H9 (cell line): ENCODE measurements around the gene EML1. TPM values are rescaled to one million over a fixed set of nuclear protein-coding genes. Genes with fewer than 3 reads are reported as not detected.
"Not testable (repeated sequence)": the region's sequence is repeated elsewhere in the genome, so short reads cannot be mapped to it uniquely, and the experiment has no call there.

Experiments used
- DNase-seq: peaks from one replicate; pipeline ENCODE4 v3.0.0-alpha.2; 2017
- H2AFZ ChIP-seq: one replicate; pipeline ENCODE4 v1.6.1; 2013; ENCODE audit warnings: mild to moderate bottlenecking, low read length, control low read depth, moderate library complexity
- H2AK5ac ChIP-seq: 2 replicates; pipeline ENCODE4 v1.6.1; 2013; ENCODE audit warnings: low read length, control low read depth, mixed read lengths; ENCODE audit not compliant: insufficient read length
- H2BK120ac ChIP-seq: one replicate; pipeline ENCODE4 v1.6.1; 2013; ENCODE audit warnings: low read depth, mild to moderate bottlenecking, low read length, control low read depth, inconsistent platforms; ENCODE audit not compliant: poor library complexity, severe bottlenecking
- H2BK12ac ChIP-seq: 2 replicates; pipeline ENCODE4 v1.6.1; 2013; ENCODE audit warnings: low read length, control low read depth, mixed read lengths, low read depth; ENCODE audit not compliant: insufficient read length
- H2BK15ac ChIP-seq: 2 replicates; pipeline ENCODE4 v1.6.1; 2013; ENCODE audit warnings: low read depth, low read length, control low read depth
- H2BK20ac ChIP-seq: one replicate; pipeline ENCODE4 v1.6.1; 2013; ENCODE audit warnings: low read depth, mild to moderate bottlenecking, low read length, control low read depth, inconsistent platforms; ENCODE audit not compliant: poor library complexity, severe bottlenecking
- H2BK5ac ChIP-seq: 2 replicates; pipeline ENCODE4 v1.6.1; 2013; ENCODE audit warnings: low read length, control low read depth, mixed read lengths; ENCODE audit not compliant: insufficient read length
- H3K14ac ChIP-seq: 2 replicates; pipeline ENCODE4 v1.6.1; 2013; ENCODE audit warnings: low read length, control low read depth; ENCODE audit not compliant: insufficient read depth
- H3K18ac ChIP-seq: 2 replicates; pipeline ENCODE4 v1.6.1; 2013; ENCODE audit warnings: low read depth, mild to moderate bottlenecking, mixed read lengths, low read length, control low read depth; ENCODE audit not compliant: insufficient read length
- H3K23ac ChIP-seq: 2 replicates; pipeline ENCODE4 v1.6.1; 2013; ENCODE audit warnings: low read length, control low read depth, mixed read lengths, low read depth; ENCODE audit not compliant: insufficient read length
- H3K23me2 ChIP-seq: 2 replicates; pipeline ENCODE4 v1.6.1; 2013; ENCODE audit warnings: low read depth, mild to moderate bottlenecking, mixed read lengths, low read length, control low read depth; ENCODE audit not compliant: insufficient read length, poor library complexity, severe bottlenecking
- H3K27ac ChIP-seq: 2 replicates; pipeline ENCODE4 v1.5.1; 2013; ENCODE audit warnings: low read length, control low read depth, mixed read lengths, low read depth; ENCODE audit not compliant: insufficient read length
- H3K27me3 ChIP-seq: 2 replicates; pipeline ENCODE4 v1.6.1; 2013; ENCODE audit warnings: low read length, control low read depth, inconsistent platforms; ENCODE audit not compliant: insufficient read depth
- H3K4ac ChIP-seq: 2 replicates; pipeline ENCODE4 v1.6.1; 2013; ENCODE audit warnings: low read depth, mild to moderate bottlenecking, control low read depth, inconsistent platforms, low read length, moderate library complexity
- H3K4me1 ChIP-seq: 2 replicates; pipeline ENCODE4 v1.6.1; 2013; ENCODE audit warnings: low read length, control low read depth, inconsistent platforms; ENCODE audit not compliant: insufficient read depth
- H3K4me2 ChIP-seq: 2 replicates; pipeline ENCODE4 v1.6.1; 2013; ENCODE audit warnings: low read length, control low read depth, mixed read lengths; ENCODE audit not compliant: insufficient read length, insufficient read depth
- H3K56ac ChIP-seq: 2 replicates; pipeline ENCODE4 v1.6.1; 2013; ENCODE audit warnings: low read depth, mild to moderate bottlenecking, mixed read lengths, low read length, control low read depth; ENCODE audit not compliant: insufficient read length
- H3K79me1 ChIP-seq: 2 replicates; pipeline ENCODE4 v1.6.1; 2013; ENCODE audit warnings: low read depth, mild to moderate bottlenecking, moderate library complexity, low read length, control low read depth, inconsistent platforms; ENCODE audit not compliant: insufficient read depth, poor library complexity, severe bottlenecking
- H3K79me2 ChIP-seq: 2 replicates; pipeline ENCODE4 v1.6.1; 2013; ENCODE audit warnings: low read length, control low read depth, inconsistent platforms; ENCODE audit not compliant: insufficient read depth
- H3K9ac ChIP-seq: 2 replicates; pipeline ENCODE4 v1.6.1; 2013; ENCODE audit warnings: low read length, control low read depth, mixed read lengths; ENCODE audit not compliant: insufficient read length; ENCODE audit errors: extremely low read depth
- H3K9me3 ChIP-seq: one replicate; pipeline ENCODE4 v1.6.1; 2013; ENCODE audit warnings: low read depth, low read length, inconsistent platforms; ENCODE audit not compliant: control insufficient read depth
- H3T11ph ChIP-seq: one replicate; pipeline ENCODE4 v1.6.1; 2013; ENCODE audit warnings: mild to moderate bottlenecking, low read length, control low read depth, inconsistent platforms
- H4K20me1 ChIP-seq: one replicate; pipeline ENCODE4 v1.6.1; 2013; ENCODE audit not compliant: control insufficient read depth, insufficient read length, insufficient read depth
- H4K5ac ChIP-seq: 2 replicates; pipeline ENCODE4 v1.6.1; 2013; ENCODE audit warnings: low read depth, mild to moderate bottlenecking, mixed read lengths, low read length, control low read depth; ENCODE audit not compliant: insufficient read length
- H4K8ac ChIP-seq: replicated peaks from 2 replicates; pipeline ENCODE4 v1.6.1; 2013; ENCODE audit warnings: low read length, control low read depth, mixed read lengths, low read depth; ENCODE audit not compliant: insufficient read length
- H4K91ac ChIP-seq: 2 replicates; pipeline ENCODE4 v1.6.1; 2013; ENCODE audit warnings: low read depth, mild to moderate bottlenecking, moderate library complexity, mixed read lengths, low read length, control low read depth; ENCODE audit not compliant: insufficient read length
- H3K27ac Mint-ChIP-seq, 3 experiments: 2 replicates in 2 of 3; 3 replicates in 1 of 3; pipeline ENCODE4 v1.8.0; 2020 to 2021; ENCODE audit warnings: mixed read lengths in 3 of 3, mild to moderate bottlenecking in 1 of 3, moderate library complexity in 1 of 3
- H3K27me3 Mint-ChIP-seq: 2 replicates; pipeline ENCODE4 v1.8.0; 2021; ENCODE audit warnings: low read depth, mild to moderate bottlenecking, moderate library complexity, mixed read lengths
- H3K36me3 Mint-ChIP-seq, 3 experiments: 2 replicates in 2 of 3; 3 replicates in 1 of 3; pipeline ENCODE4 v1.8.0; 2020 to 2021; ENCODE audit warnings: low read depth in 3 of 3, mixed read lengths in 3 of 3; ENCODE audit not compliant: insufficient read depth in 1 of 3
- H3K4me1 Mint-ChIP-seq, 2 experiments: 2 replicates each; pipeline ENCODE4 v1.8.0; 2020; ENCODE audit warnings: mixed read lengths in 2 of 2
- H3K4me3 Mint-ChIP-seq, 2 experiments: 2 replicates in 1 of 2; 3 replicates in 1 of 2; pipeline ENCODE4 v1.8.0; 2020 to 2021; ENCODE audit warnings: mild to moderate bottlenecking in 2 of 2, mixed read lengths in 2 of 2, moderate library complexity in 1 of 2
- H3K9me3 Mint-ChIP-seq, 2 experiments: 2 replicates in 1 of 2; 3 replicates in 1 of 2; pipeline ENCODE4 v1.8.0; 2020; ENCODE audit warnings: mild to moderate bottlenecking in 2 of 2, mixed read lengths in 2 of 2, moderate library complexity in 1 of 2
- WGBS: extraction: QIAGEN DNeasy Blood & Tissue Kit; methylation state at CpG from one replicate; pipeline ENCODE4 v1.1.7; 2013; ENCODE audit warnings: missing lambda C conversion rate, low lambda C conversion rate, mixed read lengths; ENCODE audit not compliant: insufficient read length; ENCODE audit errors: extremely low coverage; 5-methylcytosine and 5-hydroxymethylcytosine counted together
- total RNA-seq: library from RNA; stranded (reverse); gene quantifications from 2 replicates; pipeline ENCODE4 v1.2.1, GENCODE V29; 2021
- TF ChIP-seq, protein P1 (sequence below): fragments of 200-600 bp; sonication (generic); conservative IDR thresholded peaks from 3 replicates; pipeline ENCODE4 v1.8.0; 2021; ENCODE audit warnings: antibody characterized with exemption, mild to moderate bottlenecking

Gene EML1
- total RNA-seq, 1 experiment from 2014 or later = 16.7 TPM

DNA sequence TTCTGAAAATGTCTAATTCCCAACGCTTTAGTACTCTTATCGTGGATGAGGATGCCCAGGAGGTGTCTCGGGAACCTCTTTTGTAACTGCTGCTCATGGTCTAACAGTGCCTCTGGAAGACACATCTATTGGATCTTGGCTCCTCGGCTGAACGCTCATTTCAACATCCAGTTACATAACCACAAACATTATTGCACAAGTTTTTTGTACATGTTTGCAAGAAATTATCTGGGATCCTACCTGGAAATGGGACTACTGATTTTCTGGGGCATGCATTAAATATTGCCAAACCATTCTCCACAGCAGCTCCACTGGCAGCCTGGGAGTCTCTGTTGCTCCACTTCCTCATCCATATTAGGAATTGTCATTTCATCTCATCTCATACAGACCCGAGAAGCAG is 154.5 kb downstream of the EML1 start:
- Histone ChIP-seq H3K23ac (no peak overlapping the region), H2BK15ac (no peak overlapping the region), H2BK12ac (no peak overlapping the region), H3K27me3 (no peaks in the 10 kb centered on the region), H3K56ac (no peak overlapping the region), H3K4me1 (no peaks in the 10 kb centered on the region), H3K23me2 (no peaks in the 10 kb centered on the region), H4K91ac (no peak overlapping the region), H2BK5ac (no peak overlapping the region), H3K27ac (no peak overlapping the region), H3K4ac (no peak overlapping the region), H3T11ph (no peak overlapping the region), H3K9me3 (no peaks in the 10 kb centered on the region), H4K8ac (no peak overlapping the region), H2AK5ac (no peak overlapping the region), H4K20me1 (no peaks in the 10 kb centered on the region), H3K14ac (no peak overlapping the region), H3K4me2 (no peak overlapping the region), H4K5ac (no peak overlapping the region), H2AFZ (no peak overlapping the region), H2BK20ac (no peak overlapping the region), H3K79me1 (no peaks in the 10 kb centered on the region), H2BK120ac (no peak overlapping the region), H3K18ac (no peak overlapping the region), H3K79me2 (no peaks in the 10 kb centered on the region), H3K9ac (no peak overlapping the region)
- H3K9me3 Mint-ChIP-seq = peaks cover 0 to under 1% of the 10 kb centered on the region in 2 experiments; a peak in 1 of 5 replicates
- H3K27me3 Mint-ChIP-seq = peaks cover 16% of the 10 kb centered on the region
- no peak for DNase-seq
- TF ChIP-seq, protein P1, sequence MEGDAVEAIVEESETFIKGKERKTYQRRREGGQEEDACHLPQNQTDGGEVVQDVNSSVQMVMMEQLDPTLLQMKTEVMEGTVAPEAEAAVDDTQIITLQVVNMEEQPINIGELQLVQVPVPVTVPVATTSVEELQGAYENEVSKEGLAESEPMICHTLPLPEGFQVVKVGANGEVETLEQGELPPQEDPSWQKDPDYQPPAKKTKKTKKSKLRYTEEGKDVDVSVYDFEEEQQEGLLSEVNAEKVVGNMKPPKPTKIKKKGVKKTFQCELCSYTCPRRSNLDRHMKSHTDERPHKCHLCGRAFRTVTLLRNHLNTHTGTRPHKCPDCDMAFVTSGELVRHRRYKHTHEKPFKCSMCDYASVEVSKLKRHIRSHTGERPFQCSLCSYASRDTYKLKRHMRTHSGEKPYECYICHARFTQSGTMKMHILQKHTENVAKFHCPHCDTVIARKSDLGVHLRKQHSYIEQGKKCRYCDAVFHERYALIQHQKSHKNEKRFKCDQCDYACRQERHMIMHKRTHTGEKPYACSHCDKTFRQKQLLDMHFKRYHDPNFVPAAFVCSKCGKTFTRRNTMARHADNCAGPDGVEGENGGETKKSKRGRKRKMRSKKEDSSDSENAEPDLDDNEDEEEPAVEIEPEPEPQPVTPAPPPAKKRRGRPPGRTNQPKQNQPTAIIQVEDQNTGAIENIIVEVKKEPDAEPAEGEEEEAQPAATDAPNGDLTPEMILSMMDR = no peak
- WGBS = no CpG with 5 or more reads among the region's 6 CpGs
- peaks cover 0 to under 1% (median 0%) of the 10 kb centered on the region in 3 experiments; a peak in 1 of 7 replicates for H3K36me3 Mint-ChIP-seq
- H3K27ac Mint-ChIP-seq = no peak overlapping the region
- H3K4me1 Mint-ChIP-seq = peaks cover 18 to 20% of the 10 kb centered on the region in 2 experiments
- H3K4me3 Mint-ChIP-seq = no peak overlapping the region

DNA sequence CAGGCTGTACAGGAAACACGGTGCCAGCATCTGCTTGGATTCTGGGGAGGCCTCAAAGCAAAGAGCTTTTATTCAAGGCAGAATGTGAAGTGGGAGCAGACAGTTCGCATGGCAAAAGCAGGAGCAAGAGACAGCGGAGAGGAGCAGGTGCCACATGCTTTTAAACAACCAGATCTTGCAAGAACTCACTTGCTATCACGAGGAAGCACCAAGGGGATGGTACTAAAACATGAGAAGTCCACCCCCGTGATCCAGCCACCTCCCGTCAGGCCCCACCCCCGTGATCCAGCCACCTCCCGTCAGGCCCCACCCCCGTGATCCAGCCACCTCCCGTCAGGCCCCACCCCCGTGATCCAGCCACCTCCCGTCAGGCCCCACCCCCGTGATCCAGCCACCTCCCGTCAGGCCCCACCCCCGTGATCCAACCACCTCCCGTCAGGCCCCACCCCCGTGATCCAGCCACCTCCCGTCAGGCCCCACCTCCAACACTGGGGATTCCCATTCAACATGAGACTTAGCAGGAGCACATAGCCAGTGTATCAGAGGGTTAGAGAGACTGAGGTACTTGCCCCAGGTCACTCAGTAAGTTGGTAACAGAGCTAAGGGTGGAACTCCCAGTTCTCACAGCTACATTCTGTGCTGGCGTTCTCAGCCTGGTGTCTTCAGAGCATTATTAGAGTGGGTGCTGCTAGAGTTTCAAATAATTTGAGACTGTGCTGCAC is 156.0 kb downstream of the EML1 start:
- not testable (repeated sequence) for H3K14ac ChIP-seq, H3K79me2 ChIP-seq, H2BK120ac ChIP-seq, H3K18ac ChIP-seq, H2BK12ac ChIP-seq, H3K9ac ChIP-seq, H3T11ph ChIP-seq, H3K36me3 Mint-ChIP-seq, H3K9me3 Mint-ChIP-seq, H4K91ac ChIP-seq, H4K8ac ChIP-seq, H3K27ac Mint-ChIP-seq, H2AK5ac ChIP-seq, H2BK15ac ChIP-seq, H3K4ac ChIP-seq, H2BK20ac ChIP-seq, H2AFZ ChIP-seq, H3K4me2 ChIP-seq, H3K27me3 ChIP-seq, H3K4me1 ChIP-seq, H3K4me3 Mint-ChIP-seq, H4K5ac ChIP-seq, H3K23ac ChIP-seq, H3K56ac ChIP-seq, H3K23me2 ChIP-seq, H4K20me1 ChIP-seq, H3K27ac ChIP-seq, H2BK5ac ChIP-seq, H3K79me1 ChIP-seq, H3K9me3 ChIP-seq
- peaks cover 18 to 20% of the 10 kb centered on the region in 2 experiments for H3K4me1 Mint-ChIP-seq
- no CpG with 5 or more reads among the region's 19 CpGs for WGBS
- DNase-seq = peak; percentile 61
- H3K27me3 Mint-ChIP-seq = peaks cover 27% of the 10 kb centered on the region
